DOHH2 (cell line): ENCODE measurements around the gene RPS6KL1.

Experiments
- H3F3A ChIP-seq: fragments of 200-600 bp; sonication (generic), shearing (Covaris generic); 2 replicates; pipeline ENCODE4 v1.6.0; 2016; ENCODE audit warnings: antibody characterized with exemption, mild to moderate bottlenecking; ENCODE audit not compliant: control insufficient read depth, insufficient read depth
- H3K27ac ChIP-seq: fragments of 200-600 bp; sonication (generic); 2 replicates; pipeline ENCODE4 v1.5.1; 2014; ENCODE audit warnings: low read depth, mild to moderate bottlenecking, low read length, moderate library complexity
- H3K27me3 ChIP-seq: fragments of 200-600 bp; sonication (generic); 2 replicates; pipeline ENCODE4 v1.6.1; 2014; ENCODE audit warnings: mild to moderate bottlenecking, low read length, mixed read lengths; ENCODE audit not compliant: control insufficient read depth
- H3K36me3 ChIP-seq: fragments of 200-600 bp; sonication (generic); 2 replicates; pipeline ENCODE4 v1.6.1; 2014; ENCODE audit warnings: mild to moderate bottlenecking, low read length, moderate library complexity, mixed read lengths; ENCODE audit not compliant: control insufficient read depth
- H3K4me1 ChIP-seq: fragments of 200-600 bp; sonication (generic); 2 replicates; pipeline ENCODE4 v1.6.1; 2014; ENCODE audit warnings: mild to moderate bottlenecking, low read length, mixed read lengths; ENCODE audit not compliant: control insufficient read depth
- H3K4me2 ChIP-seq: fragments of 200-600 bp; sonication (generic); 2 replicates; pipeline ENCODE4 v1.6.0; 2014; ENCODE audit warnings: mild to moderate bottlenecking, low read length, moderate library complexity
- H3K4me3 ChIP-seq: fragments of 200-600 bp; sonication (generic); 2 replicates; pipeline ENCODE4 v1.5.1; 2014; ENCODE audit warnings: mild to moderate bottlenecking, low read length, mixed read lengths
- H3K79me2 ChIP-seq: fragments of 200-600 bp; sonication (generic); 2 replicates; pipeline ENCODE4 v1.6.1; 2014; ENCODE audit warnings: mild to moderate bottlenecking, low read length, mixed read lengths; ENCODE audit not compliant: control insufficient read depth
- H3K9me2 ChIP-seq: fragments of 200-600 bp; sonication (generic); replicated peaks from 2 replicates; pipeline ENCODE4 v1.6.1; 2014; ENCODE audit warnings: mild to moderate bottlenecking, low read length, mixed read lengths; ENCODE audit not compliant: control insufficient read depth
- H3K9me3 ChIP-seq: fragments of 200-600 bp; sonication (generic); 2 replicates; pipeline ENCODE4 v1.6.1; 2014; ENCODE audit warnings: antibody characterized with exemption, low read length, mixed read lengths; ENCODE audit not compliant: control insufficient read depth, insufficient read depth
- H4K20me1 ChIP-seq: fragments of 200-600 bp; sonication (generic); 2 replicates; pipeline ENCODE4 v1.6.0; 2014; ENCODE audit warnings: low read depth, mild to moderate bottlenecking, antibody characterized with exemption, low read length, moderate library complexity; ENCODE audit not compliant: control insufficient read depth, insufficient read depth
- EZH2phosphoT487 ChIP-seq: fragments of 200-600 bp; sonication (generic); IDR thresholded peaks from 2 replicates; pipeline ENCODE4 v1.6.1; 2017; ENCODE audit warnings: borderline replicate concordance, mild to moderate bottlenecking, antibody characterized with exemption, low read length, moderate library complexity, mixed read lengths
- TF ChIP-seq, protein P1 (sequence below): fragments of 200-600 bp; sonication (generic); IDR thresholded peaks from one replicate; pipeline ENCODE4 v1.5.1; 2014; ENCODE audit warnings: antibody characterized with exemption, mild to moderate bottlenecking, low read depth, low read length; ENCODE audit not compliant: poor library complexity, severe bottlenecking

RPS6KL1 gene

GRCh38 chr14:74951443-74952179, 28.6 kb upstream of the RPS6KL1 start:
- H3K27me3 ChIP-seq = peaks cover 9% of the 10 kb centered on the region
- H3K27ac ChIP-seq = no peak overlapping the region

DNA sequence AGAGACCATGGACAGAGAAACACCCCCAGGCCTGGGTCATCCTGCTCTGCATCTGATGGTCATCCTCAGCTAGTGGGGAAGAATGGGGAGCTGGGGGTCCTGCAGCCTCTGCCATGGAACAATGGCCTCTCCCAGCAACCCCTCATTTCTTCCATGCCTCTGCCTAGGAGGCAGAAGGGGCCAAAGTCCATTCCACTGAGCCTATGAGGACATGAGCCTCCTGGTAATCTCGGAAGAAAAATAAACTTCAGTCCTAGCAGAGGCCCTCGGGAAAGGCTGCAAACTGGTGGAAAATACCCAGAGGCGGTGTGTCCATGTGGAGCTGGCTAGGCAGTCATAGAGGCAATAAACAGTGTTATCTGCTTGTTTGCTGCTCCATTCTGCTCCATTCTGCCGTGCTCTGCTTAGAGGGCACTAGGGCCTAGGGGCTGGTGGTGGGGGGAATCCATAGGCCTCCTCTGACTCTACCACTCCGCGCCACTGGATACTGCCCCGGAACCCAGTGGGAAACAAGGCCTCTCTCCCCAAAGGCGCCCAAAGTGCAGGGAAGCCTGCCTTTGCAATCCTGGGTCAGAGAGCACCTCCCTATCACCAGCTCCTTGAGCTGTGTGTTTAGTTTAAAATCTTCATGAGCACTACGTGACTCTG, 27.9 kb upstream of the RPS6KL1 start:
- Histone ChIP-seq H3K9me2 (no peaks in the 10 kb centered on the region), H3K4me1 (peaks cover 14% of the 10 kb centered on the region), H3K27me3 (peaks cover 9% of the 10 kb centered on the region), H4K20me1 (no peaks in the 10 kb centered on the region), H3K27ac (no peak overlapping the region), H3F3A (no peaks in the 10 kb centered on the region), H3K9me3 (no peaks in the 10 kb centered on the region), H3K36me3 (no peaks in the 10 kb centered on the region), H3K4me3 (no peak overlapping the region), H3K79me2 (no peaks in the 10 kb centered on the region), H3K4me2 (no peak overlapping the region)
- TF ChIP-seq, protein P1, sequence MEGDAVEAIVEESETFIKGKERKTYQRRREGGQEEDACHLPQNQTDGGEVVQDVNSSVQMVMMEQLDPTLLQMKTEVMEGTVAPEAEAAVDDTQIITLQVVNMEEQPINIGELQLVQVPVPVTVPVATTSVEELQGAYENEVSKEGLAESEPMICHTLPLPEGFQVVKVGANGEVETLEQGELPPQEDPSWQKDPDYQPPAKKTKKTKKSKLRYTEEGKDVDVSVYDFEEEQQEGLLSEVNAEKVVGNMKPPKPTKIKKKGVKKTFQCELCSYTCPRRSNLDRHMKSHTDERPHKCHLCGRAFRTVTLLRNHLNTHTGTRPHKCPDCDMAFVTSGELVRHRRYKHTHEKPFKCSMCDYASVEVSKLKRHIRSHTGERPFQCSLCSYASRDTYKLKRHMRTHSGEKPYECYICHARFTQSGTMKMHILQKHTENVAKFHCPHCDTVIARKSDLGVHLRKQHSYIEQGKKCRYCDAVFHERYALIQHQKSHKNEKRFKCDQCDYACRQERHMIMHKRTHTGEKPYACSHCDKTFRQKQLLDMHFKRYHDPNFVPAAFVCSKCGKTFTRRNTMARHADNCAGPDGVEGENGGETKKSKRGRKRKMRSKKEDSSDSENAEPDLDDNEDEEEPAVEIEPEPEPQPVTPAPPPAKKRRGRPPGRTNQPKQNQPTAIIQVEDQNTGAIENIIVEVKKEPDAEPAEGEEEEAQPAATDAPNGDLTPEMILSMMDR = no peak
- TF ChIP-seq EZH2phosphoT487 = no peak

More at GRCh38 chr14:74951443-74952179, 28.6 kb upstream of the RPS6KL1 start:
- Histone ChIP-seq H3K79me2 (no peaks in the 10 kb centered on the region), H3K4me1 (peaks cover 8% of the 10 kb centered on the region), H3K4me2 (no peak overlapping the region), H3K9me2 (no peaks in the 10 kb centered on the region), H3K36me3 (no peaks in the 10 kb centered on the region), H3F3A (no peaks in the 10 kb centered on the region), H3K4me3 (no peak overlapping the region), H4K20me1 (no peaks in the 10 kb centered on the region), H3K9me3 (no peaks in the 10 kb centered on the region)
- no peak for TF ChIP-seq EZH2phosphoT487
- TF ChIP-seq, protein P1 = no peak

DNA sequence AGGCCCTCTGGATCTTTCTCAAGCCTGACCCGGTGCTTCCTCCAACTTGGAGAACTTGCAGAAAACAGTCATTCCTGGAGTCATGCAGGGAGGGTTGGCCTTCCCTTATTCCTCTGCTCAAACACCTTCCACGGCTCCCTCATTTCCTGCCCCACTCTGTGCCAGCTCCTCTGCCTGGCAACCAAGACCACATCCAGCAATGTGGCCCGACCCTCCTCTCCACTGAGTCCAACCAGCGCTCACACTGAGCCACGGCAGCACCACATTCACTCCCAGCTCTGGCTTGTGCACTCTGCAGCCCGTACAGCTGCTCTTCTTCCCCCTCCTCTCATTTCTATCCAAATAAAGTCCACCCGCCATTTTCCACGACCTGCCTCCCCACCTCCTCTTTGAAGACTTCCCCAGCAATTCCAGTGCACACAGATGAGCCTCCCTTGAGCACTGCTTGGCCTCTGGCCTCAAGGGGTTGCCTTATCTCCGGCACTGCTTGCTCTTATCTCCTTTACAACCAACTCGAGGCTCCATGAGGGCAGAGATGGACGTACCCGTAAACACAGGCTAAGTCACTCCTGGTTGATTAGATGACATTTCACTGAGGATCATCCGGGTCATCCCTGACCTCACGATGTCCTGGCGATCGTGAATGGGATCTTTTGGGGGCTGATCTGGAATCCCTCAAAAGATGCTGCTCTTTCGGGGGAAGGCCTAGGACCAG, 27.0 kb upstream of the RPS6KL1 start:
- H3K4me2 ChIP-seq = no peak overlapping the region
- H3K4me3 ChIP-seq = no peak overlapping the region
- H3K27ac ChIP-seq = no peak overlapping the region
- TF ChIP-seq, protein P1 = no peak
- no peak for TF ChIP-seq EZH2phosphoT487
- peaks cover 3% of the 10 kb centered on the region for H3K27me3 ChIP-seq
- no peaks in the 10 kb centered on the region for H3K9me2 ChIP-seq
- H3F3A ChIP-seq = no peaks in the 10 kb centered on the region
- H3K79me2 ChIP-seq = no peaks in the 10 kb centered on the region
- H3K4me1 ChIP-seq = peaks cover 15% of the 10 kb centered on the region
- no peaks in the 10 kb centered on the region for H4K20me1 ChIP-seq
- H3K36me3 ChIP-seq = no peaks in the 10 kb centered on the region
- no peaks in the 10 kb centered on the region for H3K9me3 ChIP-seq
